HG03457 (cell line): ENCODE data around the gene BAHD1.

Experiments used
- ATAC-seq: cut with Tn5 transposase; IDR thresholded peaks from one replicate; pipeline ENCODE4 v1.9.1; 2021; ENCODE audit warnings: moderate number of reproducible peaks; ENCODE audit not compliant: unreplicated experiment

The BAHD1 gene

DNA sequence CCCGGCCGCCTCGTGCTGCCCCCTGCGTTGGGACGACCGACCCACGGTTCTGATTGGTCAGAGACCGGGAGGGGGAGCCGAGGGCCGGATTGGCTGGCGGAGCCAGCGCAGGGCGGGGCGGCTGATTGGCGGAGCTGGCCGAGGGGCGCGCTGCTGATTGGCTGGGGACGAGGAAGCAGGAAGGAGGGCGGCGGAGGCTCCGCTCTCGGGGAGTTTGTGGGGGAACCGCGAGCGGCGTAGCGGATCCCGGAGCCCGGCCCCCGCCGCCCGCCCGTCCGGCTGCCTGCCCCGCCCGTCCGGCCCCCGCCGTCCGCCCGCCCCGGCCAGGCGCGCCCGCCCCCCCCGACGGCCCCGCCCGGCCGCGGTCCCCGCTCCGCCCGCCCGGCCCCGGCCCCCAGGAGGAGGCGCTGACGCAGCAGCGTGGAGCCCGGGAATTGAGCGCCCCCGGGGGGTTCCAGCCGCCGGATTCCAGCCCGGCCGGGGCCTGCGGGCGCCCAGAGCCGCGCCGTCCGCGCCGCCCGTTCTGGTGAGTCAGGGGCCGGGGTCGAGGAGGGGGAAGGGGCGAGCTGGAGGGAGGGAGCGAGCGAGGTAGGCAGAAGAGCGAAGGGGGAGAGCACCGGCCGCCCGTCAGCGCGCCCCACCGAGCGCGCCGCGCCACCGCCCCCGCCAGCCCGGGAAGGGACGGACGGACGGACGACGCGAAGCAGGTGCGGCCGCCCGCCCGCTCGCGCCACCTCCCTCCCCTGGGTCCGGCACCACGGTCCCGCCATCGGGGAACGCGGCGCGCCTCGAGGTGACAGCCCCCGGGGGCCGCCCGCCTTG lies at the start of gene BAHD1:
BAHD1 (plus strand) TSS at position 211 of the 822 bp plus-strand sequence. CDS start 17,512 bp downstream, outside the sequence.
- peak; percentile 88 for ATAC-seq

DNA sequence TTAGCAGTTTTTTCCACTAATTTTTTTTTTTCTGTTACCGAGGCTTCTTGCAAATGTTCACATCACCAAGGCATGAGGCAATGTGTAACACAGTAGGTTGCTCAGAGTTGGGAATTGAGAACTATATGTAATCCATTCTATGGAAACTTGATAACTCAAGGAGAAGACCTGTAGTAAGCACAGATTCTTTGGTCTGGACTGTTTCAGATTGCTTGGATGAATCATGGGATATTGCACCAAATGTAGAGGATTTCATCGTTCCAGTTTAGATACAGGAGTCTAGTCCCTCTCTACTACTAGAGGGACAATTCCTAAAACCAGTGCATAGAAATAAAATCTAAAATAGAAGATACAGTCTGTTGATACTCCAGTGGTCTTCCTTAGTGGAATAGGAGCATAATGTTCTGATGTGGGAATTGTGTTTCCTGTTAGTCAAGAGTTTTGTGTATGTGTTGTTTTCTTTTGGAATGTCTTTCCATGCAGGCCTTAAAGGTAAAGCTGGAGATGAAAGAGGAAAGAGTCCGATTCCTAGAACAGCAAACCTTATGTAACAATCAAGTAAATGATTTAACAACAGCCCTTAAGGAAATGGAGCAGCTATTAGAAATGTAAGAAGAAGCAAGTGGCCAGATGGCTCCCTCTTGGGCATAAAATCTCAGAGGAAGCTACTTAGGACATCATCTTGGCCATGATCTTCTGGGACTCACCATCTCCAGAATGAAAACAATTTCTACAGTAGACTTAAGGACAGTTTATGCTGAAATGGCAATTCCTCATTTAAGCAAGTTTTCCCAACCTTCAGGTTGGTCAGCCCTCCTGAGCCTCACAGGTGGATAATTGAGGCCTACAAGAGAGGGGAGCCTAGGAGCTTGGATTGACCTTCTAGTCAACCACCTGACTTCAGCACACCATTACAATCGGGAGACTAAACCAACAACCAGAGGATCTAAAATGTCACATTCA lies 47.5 kb upstream of the BAHD1 start:
- ATAC-seq, result no peak

DNA sequence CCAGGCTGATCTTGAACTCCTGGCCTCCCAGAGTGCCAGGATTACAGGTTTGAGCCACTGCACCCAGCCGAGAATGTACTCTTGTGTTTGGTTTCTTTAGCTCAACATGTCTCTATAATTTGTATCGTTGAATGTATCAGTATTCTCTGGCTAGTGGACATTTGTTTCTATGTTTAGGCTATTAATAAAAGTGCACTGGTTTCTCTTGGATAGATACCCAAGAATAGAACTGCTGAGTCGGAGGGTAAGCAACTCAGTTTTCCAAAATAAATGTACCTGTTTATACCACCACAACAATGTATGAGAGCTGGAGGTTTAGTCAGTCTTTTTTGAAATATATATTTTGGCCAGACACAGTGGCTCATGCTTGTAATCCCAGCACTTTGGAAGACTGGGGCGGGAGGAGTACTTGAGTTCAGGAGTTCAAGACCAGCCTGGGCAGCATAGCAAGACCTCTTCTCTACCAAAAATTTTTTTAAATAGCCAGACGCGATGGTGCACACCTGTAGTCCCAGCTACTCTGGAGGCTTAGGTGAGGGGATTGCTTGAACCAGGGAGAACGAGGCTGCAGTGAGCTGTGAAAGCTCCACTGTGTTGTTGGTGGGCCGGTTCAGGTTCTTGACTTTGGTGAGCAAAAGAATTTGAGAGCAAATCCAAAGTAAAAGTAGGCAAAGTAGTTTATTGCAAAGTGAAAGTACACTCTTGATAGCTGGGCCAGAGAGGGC lies 42.9 kb upstream of the BAHD1 start:
- no peak for ATAC-seq

DNA sequence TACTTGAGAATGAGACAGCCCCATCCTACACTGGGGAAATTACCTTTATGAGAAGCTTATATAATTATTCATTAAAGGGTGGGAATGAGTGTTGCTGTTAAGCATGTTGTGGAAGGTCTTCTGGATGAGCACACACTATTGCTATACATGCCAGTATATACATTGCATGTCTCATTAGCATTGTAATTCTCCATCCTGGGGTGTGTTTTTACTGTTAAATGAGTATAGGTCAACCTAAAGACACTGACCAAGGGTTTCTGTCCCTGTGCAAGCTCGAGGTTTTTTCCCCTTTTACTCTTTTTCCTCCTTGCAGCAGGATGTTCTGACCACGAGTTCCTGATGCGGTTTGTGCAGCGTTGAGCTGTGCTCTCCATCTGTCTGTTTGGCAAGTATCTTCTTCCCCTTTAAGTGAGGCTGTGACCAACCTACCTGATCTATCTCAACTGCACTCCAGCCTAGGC lies 42.3 kb upstream of the BAHD1 start:
- ATAC-seq, result peak; percentile 63

DNA sequence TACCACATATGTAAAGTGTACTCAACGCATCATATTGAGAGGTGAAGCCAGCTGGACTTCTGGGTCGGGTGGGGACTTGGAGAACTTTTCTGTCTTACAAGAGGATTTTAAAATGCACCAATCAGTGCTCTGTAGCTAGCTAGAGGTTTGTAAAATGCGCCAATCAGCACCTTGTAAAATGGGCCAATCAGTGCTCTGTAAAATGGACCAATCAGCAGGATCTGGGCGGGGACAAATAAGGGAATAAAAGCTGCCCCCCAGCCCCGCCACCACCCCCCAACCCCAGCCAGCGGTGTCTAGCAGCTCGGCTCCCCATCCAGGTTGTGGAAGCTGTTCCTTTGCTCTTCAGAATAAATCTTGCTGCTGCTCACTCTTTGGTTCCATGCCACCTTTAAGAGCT lies 41.4 kb upstream of the BAHD1 start:
- no peak for ATAC-seq

DNA sequence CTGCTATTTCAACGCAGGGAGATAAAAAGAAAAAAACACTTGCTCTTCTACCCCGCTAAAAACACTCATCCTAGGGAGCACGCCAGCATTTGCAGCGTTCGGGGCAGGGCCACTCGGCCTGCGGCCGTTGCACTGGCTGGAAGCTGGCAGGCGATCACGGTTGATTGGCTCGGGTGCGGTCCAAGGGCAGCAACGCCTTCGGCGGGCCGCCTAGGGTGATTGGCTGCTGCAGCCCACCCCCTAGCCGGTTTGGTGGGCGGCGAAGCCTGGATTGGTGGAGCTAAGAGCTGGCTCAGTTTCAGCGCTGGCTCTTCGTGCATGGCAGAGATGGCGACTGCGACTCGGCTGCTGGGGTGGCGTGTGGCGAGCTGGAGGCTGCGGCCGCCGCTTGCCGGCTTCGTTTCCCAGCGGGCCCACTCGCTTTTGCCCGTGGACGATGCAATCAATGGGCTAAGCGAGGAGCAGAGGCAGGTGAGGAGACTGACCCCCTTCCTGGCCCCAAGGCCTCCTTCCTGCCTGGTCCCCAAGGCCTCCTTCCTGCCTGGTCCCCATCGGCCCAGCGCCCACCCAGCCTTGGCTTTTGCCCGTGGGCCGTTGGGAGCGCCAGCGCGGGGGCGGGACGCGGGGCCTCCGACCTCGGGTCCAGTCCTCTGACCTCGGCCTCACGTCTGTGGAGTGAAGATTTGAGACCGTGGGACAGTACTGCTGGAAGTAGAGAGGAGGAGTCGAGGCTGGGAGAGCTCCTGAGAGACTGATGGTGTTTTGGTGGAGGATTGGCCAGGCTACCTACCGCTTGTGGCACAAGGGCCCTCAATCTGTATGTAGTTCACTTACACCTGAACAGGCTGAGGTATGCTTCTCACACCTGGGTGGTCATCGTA lies 35.0 kb upstream of the BAHD1 start, which contains the start of gene IVD:
IVD (plus strand) TSS at position 295 of the 881 bp plus-strand sequence; CDS start at position 328, 33 bp downstream.
- ATAC-seq, result peak; percentile 78

DNA sequence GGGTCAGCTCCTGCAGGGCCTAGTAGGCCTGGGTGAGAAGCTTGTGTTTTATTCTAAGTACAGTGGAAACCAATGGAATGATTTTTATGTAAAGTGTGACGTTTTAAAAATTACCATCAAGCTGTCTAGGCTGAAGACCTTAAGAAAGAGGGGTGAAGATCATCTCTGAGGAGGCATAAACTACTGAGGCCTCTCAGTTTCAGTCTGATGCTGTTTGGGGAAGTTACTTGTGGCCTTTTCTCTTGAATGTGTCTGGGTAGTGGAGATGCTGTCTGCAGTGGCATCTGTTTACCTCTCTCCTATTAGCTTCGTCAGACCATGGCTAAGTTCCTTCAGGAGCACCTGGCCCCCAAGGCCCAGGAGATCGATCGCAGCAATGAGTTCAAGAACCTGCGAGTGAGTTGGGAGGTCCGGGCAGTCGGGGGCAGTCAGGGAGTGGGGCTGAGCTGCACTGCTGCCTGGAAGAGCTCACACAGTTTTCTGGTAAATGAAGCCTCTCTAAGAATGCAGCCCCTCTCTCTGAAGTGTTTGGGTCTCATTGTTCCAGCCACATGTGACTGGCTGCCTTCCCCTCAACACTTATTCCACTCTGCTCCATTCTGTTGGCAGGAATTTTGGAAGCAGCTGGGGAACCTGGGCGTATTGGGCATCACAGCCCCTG lies 33.3 kb upstream of the BAHD1 start:
- ATAC-seq, result no peak

DNA sequence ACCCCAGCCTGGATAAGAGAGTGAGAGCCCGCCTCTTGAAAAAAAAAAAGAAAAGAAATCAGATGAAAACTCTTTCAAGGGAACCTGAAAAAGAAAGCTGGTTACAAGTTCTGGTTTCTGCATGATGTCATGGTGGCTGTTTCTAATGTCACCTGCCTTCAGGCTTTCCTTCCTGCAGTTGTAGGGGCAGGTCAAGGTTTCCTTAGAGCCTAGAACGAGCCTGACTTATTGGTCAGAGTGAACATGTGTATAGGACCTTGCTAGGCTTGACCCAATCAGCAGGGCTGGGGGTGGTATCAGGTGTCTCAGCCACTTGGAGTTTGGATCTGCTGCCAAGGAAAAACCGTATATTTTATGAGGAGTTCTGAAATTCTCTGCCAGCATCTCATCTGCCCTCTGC lies 31.4 kb upstream of the BAHD1 start:
- ATAC-seq, result no peak

DNA sequence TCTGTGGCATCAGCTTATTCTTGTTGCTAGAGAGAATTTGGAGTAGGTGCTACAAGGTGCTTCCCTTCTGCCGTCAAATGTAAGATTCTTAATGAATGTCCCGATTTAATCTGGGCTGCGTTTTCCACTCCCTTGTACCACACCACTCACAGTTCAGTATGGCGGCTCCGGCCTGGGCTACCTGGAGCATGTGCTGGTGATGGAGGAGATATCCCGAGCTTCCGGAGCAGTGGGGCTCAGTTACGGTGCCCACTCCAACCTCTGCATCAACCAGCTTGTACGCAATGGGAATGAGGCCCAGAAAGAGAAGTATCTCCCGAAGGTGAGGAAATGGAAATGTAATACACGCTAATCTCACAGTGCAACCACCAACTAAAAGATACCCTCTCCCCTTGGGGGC lies 30.3 kb upstream of the BAHD1 start:
- ATAC-seq, result no peak

DNA sequence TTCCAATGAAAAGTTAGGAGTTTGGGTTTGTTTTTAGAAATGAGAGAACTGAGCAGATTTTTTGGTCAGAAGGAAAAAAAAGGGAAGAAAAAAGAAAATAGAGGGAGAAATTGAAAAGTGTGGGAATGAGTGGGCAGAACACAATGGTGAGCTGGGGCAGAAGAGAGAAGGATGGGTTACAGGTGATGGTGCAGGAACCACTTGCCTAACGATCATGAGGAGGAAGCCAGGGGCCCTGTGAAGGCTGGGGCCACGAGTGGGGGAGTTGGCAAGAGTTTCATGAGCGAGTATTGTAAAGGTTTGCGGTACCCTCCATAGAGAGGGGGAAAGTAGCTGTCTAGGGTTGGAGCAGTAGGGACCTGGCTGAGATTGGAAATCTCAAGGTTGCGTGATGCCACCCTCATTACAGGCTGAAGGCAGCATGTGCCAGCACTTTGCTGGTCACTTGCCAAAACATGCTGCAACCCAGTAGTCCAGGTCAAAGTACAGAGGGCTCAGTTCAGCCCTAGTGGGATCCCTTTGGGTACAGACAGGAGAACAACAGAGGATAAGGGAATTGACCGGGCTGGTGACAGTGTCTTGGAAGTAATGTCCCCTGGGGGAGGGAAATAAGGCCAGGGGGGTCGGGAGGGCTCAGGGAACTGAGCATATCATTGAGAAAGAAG lies 28.5 kb upstream of the BAHD1 start:
- ATAC-seq, result no peak

DNA sequence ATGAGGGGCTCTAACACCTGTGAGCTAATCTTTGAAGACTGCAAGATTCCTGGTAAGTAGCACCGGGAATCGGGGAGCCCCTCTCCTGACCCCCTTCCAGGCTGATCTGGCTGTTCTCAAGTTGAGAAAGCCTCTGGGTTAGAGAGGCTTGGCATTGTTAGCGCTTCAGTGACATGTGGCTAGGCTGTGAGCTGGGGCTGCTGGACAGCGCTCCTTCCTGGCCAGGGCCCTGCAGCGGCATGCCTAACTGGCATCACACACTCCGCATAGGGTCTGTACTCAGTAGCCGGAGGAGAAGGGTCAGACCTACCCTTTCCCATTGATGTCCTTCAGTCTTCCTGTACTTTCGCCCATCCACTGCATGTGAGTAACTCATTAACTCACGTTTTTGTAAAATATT lies 27.7 kb upstream of the BAHD1 start:
- ATAC-seq, result no peak

DNA sequence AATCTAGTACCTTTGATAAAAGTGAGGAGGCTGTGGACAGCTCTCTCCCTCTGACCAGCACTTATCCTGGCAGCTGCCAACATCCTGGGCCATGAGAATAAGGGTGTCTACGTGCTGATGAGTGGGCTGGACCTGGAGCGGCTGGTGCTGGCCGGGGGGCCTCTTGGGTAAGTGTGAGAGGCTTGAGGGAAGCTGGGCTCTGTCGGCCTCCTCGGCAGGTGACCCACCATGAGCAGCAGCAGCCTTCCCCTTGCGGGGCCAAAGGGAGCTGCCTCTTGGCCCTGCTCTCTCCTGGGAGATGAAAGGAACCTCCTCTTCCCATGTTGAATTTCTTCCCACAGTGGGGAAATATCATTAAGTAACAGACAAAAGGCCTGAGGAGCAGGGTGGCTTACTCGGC lies 25.9 kb upstream of the BAHD1 start:
- no peak for ATAC-seq

DNA sequence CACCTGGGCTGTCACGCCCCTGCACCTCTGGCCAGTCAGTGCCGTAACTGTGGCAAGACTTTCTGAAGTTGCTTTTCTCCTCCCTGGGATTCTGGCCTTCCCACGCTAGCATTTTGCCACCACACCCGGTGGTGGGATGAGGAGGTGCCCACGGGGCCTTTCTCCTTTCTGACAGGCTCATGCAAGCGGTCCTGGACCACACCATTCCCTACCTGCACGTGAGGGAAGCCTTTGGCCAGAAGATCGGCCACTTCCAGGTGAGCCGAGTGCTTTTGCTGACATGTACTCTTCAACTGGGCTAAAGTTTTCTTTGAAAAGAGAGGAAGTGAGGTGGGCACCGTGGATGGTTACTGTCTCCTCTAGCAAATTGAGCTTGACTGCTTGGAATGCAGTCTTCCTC lies 25.5 kb upstream of the BAHD1 start:
- no peak for ATAC-seq

DNA sequence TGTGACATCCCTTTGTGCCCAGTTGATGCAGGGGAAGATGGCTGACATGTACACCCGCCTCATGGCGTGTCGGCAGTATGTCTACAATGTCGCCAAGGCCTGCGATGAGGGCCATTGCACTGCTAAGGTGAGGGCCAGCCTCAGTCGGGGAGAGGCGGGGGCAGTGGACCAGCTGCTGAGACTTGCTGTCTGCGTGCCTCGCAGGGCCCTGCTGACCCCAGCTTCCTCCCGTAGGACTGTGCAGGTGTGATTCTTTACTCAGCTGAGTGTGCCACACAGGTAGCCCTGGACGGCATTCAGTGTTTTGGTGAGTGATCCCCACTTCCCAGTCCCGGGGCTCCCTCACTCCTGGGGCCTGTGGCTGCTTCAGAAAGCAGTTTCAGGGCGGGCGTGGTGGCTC lies 24.7 kb upstream of the BAHD1 start:
- ATAC-seq, result no peak

DNA sequence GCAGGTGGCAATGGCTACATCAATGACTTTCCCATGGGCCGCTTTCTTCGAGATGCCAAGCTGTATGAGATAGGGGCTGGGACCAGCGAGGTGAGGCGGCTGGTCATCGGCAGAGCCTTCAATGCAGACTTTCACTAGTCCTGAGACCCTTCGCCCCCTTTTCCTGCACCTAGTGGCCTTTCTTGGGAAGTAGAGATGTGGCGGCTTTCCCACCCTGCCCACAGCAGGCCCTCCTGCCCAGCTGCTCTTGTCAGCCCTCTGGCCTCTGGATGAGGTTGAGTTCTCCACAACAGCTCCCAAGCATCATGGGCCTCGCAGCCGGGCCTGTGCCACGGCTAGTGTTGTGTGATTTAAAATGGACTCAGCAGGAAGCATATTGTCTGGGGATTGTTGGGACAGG lies 22.6 kb upstream of the BAHD1 start:
- no peak for ATAC-seq

DNA sequence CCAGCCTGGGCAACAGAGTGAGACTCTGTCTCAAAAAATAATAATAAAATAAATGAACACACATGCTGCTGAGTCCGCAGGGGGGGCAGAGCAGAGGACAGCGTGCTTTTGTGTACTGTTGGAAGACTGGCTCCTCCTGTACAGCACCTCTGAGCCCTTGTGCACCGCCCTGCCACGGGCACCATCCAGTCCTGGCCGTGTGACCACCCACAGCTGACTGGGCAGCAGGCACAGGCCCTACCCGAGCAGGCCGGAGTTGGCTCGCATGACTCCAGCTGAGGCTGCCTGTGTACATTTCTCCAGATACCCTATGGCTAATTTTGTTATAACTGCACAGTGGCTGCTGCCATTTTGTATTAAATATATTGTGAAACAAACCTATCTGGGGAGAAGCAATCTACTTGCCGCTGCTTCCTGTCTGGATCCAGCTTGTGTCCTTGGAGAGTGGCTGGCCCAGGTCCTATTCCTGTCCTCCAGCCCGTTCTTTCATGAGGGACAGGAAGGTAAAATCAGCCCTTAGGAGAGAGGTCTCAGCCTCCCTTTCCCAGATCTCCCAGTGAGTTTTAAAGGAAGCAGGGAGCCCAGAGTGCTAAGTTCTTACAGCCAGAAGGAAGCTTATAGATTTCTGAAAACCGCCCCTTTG lies 20.6 kb upstream of the BAHD1 start:
- ATAC-seq, result no peak

DNA sequence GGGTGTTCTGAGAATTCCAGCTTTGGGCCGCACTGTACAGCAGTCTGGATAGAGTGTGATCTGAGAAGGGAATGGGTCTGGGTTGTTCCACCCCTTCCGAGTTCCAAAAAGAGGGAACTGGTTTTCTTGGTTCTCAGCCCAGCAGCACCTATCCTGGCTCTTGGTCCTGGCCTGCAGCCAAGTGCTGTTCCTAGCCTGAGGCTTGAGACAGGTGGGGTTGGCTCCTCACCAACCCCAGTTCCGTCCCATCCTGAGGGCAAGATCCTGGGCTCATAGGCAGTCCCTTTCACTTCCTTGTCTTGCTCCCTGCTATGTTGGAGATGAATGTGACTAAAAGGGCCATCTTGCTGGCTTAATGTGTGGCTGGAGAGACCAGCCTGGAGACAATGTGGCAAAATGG lies 20.0 kb upstream of the BAHD1 start:
- no peak for ATAC-seq
